Activated T-cell treated with anti-CD3 and anti-CD28 coated beads for 4 hours (primary cell): Measurements from ENCODE around the gene ASTN1.

Experiments used
- DNase-seq: peaks from one replicate; pipeline ENCODE4 v3.0.0-alpha.2; 2020

The ASTN1 gene

DNA sequence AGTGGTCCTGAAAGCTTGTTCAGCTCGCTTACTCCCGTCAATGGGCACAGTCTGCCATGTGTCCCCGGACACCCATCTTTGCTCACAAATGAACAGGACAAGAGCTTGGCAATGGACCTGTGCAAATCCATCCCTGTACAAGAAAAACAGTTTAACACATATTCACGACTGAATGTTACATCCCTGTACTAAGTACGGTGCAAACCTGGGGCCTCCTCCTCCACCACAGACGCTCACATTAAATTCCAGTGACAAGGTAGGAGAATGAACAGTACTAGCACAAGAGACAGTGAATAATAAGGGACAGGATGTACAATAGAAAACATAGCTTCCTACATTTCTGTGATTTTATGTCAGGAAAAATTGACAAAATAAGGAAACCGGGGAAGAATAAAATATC lies 187.7 kb downstream of the ASTN1 start:
- DNase-seq, result no peak

GRCh38 chr1:176976225-176976624 lies 188.3 kb downstream of the ASTN1 start:
- DNase-seq, result no peak

DNA sequence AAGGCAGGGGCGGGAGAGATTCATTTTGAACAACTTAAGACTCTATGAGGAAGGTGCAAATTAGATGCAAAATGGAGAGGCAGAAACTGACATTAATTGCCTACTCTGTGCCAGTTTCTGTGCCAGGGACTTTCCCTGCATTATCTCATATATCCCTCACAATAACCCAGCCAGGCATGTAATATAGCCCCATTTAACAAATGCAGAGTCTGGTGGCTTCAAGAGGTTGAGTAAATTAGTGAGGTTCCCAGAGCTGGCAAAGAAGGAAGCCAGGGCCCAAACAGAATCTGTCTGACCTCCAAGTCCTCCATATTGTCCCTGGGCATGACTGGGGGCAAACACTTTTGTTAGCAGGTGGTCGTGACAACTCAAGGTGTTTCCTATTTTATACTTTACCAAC lies 199.8 kb downstream of the ASTN1 start:
- no peak for DNase-seq

GRCh38 chr1:176963181-176963580 lies 201.3 kb downstream of the ASTN1 start:
- no peak for DNase-seq

GRCh38 chr1:176961678-176962077 lies 202.8 kb downstream of the ASTN1 start:
- DNase-seq, result no peak

GRCh38 chr1:176959191-176959820 lies 205.2 kb downstream of the ASTN1 start:
- DNase-seq, result no peak

DNA sequence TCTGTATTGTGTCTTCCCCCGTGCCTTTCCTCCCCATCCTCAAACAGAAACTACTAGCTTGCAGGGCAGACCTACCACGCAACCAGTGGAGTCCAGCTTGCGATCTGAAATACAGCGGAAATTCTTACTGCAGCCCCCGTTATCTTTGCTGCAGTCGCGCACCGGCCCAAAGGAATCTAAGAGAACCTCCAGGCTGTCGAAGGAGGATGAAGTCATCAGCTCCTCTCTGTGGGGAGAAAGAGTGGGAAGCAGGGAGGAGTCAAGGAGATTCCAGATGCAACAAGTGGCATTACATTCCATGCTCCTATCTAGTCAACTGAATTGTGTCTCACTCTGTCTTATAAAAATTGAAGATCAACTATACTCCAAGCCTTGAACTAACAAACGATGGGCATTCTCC lies 206.9 kb downstream of the ASTN1 start:
- no peak for DNase-seq

DNA sequence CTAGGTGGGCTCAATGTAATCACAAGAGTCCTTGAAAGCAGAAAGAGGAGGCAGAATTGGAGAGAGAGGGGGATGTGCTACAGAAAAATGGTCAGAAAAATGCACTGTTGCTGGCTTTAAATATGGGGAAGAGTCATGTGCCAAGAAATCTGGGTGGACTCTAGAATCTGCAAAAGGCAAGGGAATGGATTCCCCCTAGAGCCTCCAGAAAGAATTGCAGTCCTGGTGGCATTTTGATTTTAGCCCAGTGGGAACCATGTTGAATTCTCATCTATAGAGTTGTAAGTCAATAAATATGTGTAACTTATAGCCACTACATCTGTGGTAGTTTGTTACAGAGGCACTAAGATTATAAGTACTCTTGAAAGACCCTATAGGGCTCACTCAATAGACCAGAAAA lies 210.3 kb downstream of the ASTN1 start:
- no peak for DNase-seq

GRCh38 chr1:176950736-176951324 lies 213.7 kb downstream of the ASTN1 start:
- DNase-seq, result no peak

DNA sequence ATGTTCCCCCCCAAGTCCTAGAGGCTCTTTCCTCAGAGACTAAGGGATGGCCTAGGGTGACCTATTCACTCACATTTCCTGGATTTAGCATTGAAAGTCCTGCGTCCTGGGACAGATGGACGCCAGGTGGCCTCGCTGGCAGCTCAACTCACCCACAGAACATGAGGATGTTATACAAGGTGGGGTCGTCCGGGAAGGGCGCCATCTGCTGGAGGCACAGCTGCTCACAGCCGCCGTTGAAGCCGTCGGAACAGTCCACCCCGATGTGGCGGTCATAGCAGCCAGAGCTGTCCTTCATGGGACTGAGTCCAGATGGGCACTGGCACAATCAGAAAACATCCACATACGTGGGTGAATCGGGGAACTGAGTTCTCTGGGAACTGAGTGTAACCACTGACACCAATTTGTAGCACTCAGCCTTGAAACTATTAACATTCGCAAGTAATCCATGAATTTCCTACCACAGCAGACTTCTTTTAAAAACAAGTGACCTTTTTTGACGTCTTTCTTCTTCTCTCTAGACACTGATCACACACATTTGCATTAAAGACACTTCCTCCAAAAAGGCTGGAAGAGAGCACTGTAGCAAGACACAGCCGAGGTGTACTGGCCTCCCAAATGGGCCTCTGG lies 215.4 kb downstream of the ASTN1 start:
- no peak for DNase-seq

DNA sequence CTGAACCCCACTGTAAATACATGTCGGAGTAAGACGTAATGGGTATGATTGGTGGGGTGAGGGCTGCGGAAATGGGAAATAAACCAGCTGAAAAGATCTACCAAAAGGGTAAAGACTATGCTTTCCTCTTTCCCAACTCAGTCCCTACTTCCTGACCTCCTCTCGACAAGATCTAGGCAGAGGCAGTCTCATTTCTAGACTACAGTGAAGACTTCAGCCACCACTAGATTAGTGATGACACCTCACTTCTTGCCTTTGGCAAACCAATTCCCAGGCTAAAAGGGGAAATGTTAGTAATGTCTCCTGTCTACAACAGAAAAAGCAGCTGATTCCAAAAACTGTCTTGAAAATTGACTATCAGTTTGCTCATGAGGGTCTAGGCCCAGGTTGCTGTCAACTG lies 219.9 kb downstream of the ASTN1 start:
- no peak for DNase-seq

- DNase-seq, result no peak
These were observed 220.7 kb downstream of the ASTN1 start for GRCh38 chr1:176943783-176944182.

- DNase-seq, result no peak
These were observed 222.2 kb downstream of the ASTN1 start for GRCh38 chr1:176942346-176942745.

DNA sequence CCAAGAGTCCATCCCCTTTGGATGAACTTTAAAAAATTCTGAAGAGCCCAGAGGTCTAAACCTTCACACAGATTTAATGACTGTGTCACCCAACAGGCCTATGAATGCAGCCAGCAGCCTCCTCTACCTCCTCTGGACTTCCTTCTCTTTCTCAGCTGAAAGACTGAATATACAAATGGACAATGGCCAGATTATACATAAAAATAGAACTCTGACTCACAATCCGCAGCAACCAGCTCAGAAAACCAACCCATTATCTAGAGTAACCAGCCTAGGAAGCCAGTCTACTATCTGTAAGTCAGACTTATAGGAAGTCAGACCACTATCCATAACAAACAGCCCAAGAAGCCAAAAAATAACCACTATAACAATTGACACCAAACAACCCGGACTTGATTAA lies 224.5 kb downstream of the ASTN1 start:
- no peak for DNase-seq

DNA sequence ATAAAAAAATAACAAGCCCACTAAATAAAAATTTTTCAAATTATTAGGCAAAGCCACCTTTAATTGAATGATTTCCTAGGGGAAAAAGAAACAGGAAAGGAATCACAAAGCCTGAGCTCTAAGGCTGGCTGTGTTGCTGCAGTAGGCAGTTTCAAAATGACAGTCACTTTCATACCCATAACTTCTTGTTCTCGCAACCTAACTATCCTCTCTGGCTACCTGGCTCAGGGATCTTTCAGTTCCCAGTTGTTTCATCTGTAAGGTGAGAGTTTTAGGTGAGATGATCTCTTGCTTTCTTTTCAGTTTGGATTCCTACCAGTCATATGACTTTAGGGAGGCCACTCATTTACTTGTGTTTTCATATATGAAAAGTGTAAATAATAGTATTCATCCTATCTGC lies 226.1 kb downstream of the ASTN1 start:
- no peak for DNase-seq

DNA sequence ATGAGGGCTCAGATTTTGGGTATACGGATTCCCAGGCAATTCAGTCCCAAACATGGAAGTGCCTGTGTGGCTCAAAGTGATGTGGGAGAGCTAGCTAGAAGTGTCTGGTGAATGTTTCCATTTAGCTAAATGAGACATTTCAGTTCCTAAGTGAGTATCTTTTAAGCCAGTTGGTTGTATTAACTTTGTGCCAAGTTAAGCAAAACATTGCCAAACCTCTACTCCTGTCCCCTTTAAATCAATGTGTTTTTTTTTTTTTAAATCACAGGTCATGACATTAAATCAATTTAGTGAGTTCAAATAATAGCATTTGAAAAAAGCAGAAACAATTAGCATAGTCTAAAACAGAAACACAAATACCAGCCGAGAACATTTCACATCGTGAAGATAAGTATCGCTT lies 230.1 kb downstream of the ASTN1 start:
- DNase-seq, result no peak

- DNase-seq, result no peak
These were observed 232.1 kb downstream of the ASTN1 start for GRCh38 chr1:176932114-176933104.

- DNase-seq, result no peak
These were observed 233.0 kb downstream of the ASTN1 start for GRCh38 chr1:176931526-176931925.

DNA sequence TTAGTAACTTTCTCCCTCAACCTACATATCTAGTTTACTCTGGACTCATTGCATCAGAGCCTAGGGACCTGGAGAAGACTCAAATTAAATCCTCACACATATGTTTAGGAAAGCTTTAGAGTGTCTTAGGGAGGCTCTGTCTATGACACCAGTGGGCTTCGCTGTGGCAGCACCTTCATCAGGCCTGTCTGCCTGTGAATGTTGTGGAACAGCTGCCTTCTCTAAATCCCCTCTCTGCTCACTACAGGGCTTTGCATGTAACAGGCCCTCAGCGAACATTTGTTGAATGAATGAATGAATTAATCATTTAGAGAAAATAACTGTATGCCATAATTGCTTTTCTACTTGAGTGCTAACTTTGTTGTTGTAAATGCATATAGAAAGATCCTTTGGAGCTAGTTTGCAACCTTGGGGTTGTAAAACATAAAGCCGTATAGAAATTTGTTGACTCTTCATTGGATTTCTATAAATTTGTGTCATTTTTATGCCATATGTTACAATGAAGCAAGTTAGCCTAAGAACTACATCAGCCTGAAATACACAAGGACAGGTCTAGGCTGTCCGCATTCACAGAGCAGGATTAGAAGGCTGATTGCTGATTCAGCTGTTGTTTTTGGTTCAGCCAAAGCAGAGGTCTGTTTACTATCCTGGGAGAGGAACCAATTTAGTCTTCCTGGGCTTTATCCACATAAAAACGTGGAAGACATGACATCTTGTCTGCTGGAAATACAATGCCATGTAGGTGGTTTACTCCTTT lies 238.0 kb downstream of the ASTN1 start:
- DNase-seq, result no peak

DNA sequence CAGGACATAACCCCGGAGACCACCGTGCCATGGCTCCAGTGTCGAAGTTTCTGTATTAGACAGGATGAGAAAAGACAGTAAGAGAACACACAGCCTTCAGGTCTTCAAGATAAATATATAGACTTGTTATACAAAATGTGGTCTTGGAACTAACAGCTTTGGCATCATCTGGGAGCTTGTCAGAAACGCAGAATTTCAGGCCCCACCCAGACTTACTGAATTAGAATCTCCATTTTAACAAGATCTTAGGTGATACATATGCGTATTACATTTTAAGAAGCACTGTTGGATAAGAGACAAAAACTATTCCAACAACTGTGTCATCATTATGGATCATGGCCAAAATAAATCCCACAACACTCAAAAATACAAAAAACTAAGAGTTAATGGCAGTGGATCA lies 239.3 kb downstream of the ASTN1 start:
- DNase-seq, result no peak

GRCh38 chr1:176923283-176923682 lies 241.2 kb downstream of the ASTN1 start:
- DNase-seq, result no peak
